ENCODE measurements around the gene UGT1A7. TPM values are rescaled to one million over a fixed set of nuclear protein-coding genes. Genes with fewer than 3 reads are reported as not detected.

Gene UGT1A7
- polyA plus RNA-seq, 1 experiment: not detected

DNA sequence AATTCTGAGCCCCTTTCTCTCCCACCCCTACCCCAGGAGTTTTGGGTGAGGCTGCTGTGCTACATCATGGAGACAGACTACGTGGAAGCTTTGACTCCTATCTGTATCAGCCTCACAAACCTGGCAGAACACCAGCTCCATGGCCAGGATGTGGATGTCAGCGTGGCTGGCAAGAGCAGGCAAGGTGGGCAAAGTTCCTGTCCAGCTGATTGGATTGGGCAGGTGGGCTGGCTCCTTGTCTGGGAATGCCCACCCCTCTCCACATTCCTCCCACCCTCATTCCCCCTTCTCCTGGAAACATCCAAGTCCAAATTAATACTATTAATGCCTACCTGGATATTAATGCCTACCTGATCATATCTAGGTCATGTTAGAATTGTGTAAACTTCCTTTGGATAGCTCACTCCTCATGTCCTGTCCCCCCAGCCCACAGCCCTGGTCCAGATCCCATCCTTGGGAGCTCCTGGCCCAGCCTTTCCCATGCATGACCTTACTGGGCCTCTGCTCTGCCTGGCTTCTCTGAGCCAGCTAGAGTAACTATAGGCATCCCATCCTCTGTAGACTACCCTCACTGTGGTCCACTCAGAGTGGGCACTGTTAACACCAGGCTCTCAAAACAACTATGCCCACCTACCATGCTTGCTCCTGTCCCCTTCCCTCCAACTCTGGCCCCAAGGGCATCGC is 120.6 kb downstream of the UGT1A7 start:
- ChIA-PET CTCF (no interaction called here), POLR2A (no interaction called here)
- Histone ChIP-seq H3K36me3 (ENCODE audit: control insufficient read depth, insufficient read depth, low read length) (no peaks in the 10 kb centered on the region), H3K4me3 (ENCODE audit: low read depth, low read length) (no peak overlapping the region), H3K27me3 (ENCODE audit: control insufficient read depth, insufficient read depth, low read length) (no peaks in the 10 kb centered on the region)
- TF ChIP-seq CTCF (IDR thresholded peaks at IDR 0.05; ENCODE audit: insufficient read depth, low read depth, low read length): no peak
- DNase-seq (ENCODE audit: low read depth): no peak

GRCh38 chr2:233803292-233803911 is 121.7 kb downstream of the UGT1A7 start:
- CTCF ChIA-PET: no interaction called here
- Histone ChIP-seq H3K27me3 (ENCODE audit: control insufficient read depth, insufficient read depth, low read length) (peaks cover under 1% of the 10 kb centered on the region; the same call in 1 of the 2 replicates), H3K4me3 (ENCODE audit: low read depth, low read length) (no peak overlapping the region), H3K36me3 (ENCODE audit: control insufficient read depth, insufficient read depth, low read length) (no peaks in the 10 kb centered on the region)
- DNase-seq (ENCODE audit: low read depth): no peak
- no peak for TF ChIP-seq CTCF (IDR thresholded peaks at IDR 0.05; ENCODE audit: insufficient read depth, low read depth, low read length)
- POLR2A ChIA-PET: no interaction called here

GRCh38 chr2:233803994-233804393 is 122.3 kb downstream of the UGT1A7 start:
- CTCF ChIA-PET: no interaction called here
- no peak for DNase-seq (ENCODE audit: low read depth)
- POLR2A ChIA-PET: no interaction called here
- H3K27me3 ChIP-seq (ENCODE audit: control insufficient read depth, insufficient read depth, low read length): peaks cover 2% of the 10 kb centered on the region; the same call in 1 of the 2 replicates
- no peak overlapping the region for H3K4me3 ChIP-seq (ENCODE audit: low read depth, low read length)
- no peak for TF ChIP-seq CTCF (IDR thresholded peaks at IDR 0.05; ENCODE audit: insufficient read depth, low read depth, low read length)
- no peaks in the 10 kb centered on the region for H3K36me3 ChIP-seq (ENCODE audit: control insufficient read depth, insufficient read depth, low read length)

- peaks cover 3% of the 10 kb centered on the region; the same call in 1 of the 2 replicates for H3K27me3 ChIP-seq (ENCODE audit: control insufficient read depth, insufficient read depth, low read length)
- TF ChIP-seq CTCF (IDR thresholded peaks at IDR 0.05; ENCODE audit: insufficient read depth, low read depth, low read length): no peak
- no peak overlapping the region for H3K4me3 ChIP-seq (ENCODE audit: low read depth, low read length)
- no peaks in the 10 kb centered on the region for H3K36me3 ChIP-seq (ENCODE audit: control insufficient read depth, insufficient read depth, low read length)
- DNase-seq (ENCODE audit: low read depth): no peak
- CTCF ChIA-PET: no interaction called here
- POLR2A ChIA-PET: no interaction called here
These were observed 125.6 kb downstream of the UGT1A7 start for GRCh38 chr2:233807215-233807865.

Data from BJ (cell line).